HG03066 (cell line): Measurements from ENCODE around the gene APOO.

ENCODE experiments used
- ATAC-seq: cut with Tn5 transposase; IDR thresholded peaks from one replicate; pipeline ENCODE4 v1.9.1; 2021; ENCODE audit warnings: low read depth; ENCODE audit not compliant: unreplicated experiment

The APOO gene

DNA sequence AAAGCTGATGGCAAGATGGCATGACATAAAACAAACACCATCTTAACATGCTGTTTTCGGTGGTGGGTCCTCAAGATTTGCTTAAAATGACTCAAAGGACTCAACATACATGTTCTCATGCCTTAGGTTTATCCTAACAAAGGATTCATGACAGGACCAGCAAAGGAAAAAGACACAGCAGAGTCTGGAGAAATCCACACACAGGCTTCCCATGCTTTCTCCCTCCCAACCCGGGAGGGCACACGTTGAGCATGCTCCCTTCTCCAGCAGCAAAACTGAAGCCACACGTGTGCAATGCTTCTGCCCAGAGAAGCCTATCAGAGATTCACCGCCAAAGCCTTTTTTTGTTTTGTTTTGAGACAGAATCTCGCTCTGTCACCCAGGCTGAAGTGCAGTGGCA is 84.9 kb downstream of the APOO start:
- ATAC-seq, result no peak

- ATAC-seq, result no peak
Observed at GRCh38 chrX:23822397-23822796, 85.3 kb downstream of the APOO start.

- no peak for ATAC-seq
Observed at GRCh38 chrX:23821847-23822246, 85.9 kb downstream of the APOO start.

GRCh38 chrX:23820235-23820782 is 87.4 kb downstream of the APOO start:
- ATAC-seq, result no peak

GRCh38 chrX:23819385-23820234 is 88.1 kb downstream of the APOO start:
- ATAC-seq, result no peak

- ATAC-seq, result no peak
Observed at GRCh38 chrX:23817979-23818336, 89.8 kb downstream of the APOO start.

DNA sequence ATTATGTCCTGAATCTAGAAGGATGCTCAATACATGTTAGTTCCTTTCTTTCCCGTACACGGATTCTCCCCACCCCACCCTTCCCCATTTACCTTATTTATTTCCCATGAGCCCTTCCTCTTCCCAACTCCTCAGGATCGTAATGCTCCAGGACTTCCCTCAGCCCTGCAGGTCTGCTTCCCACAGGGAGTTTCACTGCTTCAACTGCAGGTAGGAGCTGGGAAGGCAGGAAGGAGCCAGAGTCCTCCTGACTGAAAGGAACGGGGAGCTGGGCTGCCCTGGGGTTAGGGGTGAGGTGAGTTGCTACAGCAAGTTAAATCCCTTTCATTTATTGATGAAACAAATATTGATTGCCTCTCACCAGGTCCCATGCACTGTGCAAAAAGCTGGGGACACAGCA is 91.6 kb downstream of the APOO start:
- ATAC-seq, result no peak

GRCh38 chrX:23815376-23815775 is 92.4 kb downstream of the APOO start:
- ATAC-seq, result no peak

DNA sequence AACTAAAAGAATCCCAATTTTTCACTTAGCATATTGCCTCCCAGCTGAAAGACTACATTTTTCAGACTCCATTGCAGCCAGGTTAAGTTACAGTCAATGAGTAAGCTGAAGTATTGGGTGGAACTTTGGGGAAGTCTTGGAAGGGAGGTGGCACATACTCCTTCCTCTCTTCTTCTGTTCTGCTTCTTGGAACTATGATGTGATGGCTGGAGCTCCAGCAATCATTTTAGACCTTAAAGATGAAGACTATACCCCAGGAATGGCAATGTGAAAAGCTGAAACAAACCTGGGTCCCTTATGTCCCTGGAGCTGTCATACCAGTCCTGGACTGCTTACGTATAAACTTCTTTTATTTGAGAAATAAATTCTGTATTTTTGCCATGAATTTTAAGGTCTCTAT is 93.9 kb downstream of the APOO start:
- no peak for ATAC-seq

- no peak for ATAC-seq
Observed at GRCh38 chrX:23811656-23812055, 96.1 kb downstream of the APOO start.

DNA sequence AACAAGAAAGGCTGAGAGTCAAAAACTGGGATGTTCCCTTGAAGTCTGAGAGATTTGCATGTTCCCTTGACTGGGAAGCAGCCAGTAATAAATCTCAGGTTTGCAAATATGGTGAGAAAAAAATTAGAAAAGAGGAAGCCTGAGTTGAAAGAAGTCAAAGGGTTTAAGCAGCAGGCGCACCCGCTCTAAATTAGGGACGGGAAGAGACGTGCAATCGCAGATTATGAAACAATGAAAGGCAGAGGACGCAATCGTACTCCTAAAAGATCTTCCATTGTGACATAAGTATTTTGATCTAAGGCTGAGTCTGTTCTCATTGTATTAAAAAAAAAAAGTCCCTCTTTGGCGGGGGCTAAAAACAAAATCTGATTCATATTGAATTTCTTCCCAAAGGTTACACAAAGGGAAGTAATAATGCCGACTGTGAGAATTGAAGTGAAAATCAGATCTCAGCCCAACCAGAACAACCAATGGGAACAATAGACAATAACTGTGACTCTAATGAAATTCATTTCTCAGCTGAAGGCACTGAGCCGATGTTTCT is 96.6 kb downstream of the APOO start:
- no peak for ATAC-seq

DNA sequence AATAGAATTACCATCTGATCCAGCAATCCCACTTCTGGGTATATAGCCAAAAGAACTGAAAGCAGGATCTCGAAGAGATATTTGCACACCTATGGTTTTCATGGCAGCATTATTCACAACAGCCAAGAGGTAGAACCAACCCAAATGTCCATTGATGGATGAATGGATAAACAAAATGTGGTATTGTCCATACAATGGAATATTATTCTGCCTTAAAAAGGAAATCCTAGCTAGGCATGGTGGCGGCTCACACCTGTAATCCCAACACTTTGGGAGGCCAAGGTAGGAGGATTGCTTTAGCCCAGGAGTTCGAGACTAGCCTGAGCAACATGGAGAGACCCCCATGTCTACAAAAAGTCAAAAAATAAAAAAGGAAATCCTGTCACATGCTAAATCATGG is 97.5 kb downstream of the APOO start:
- ATAC-seq, result no peak

GRCh38 chrX:23805389-23805788 is 102.3 kb downstream of the APOO start:
- no peak for ATAC-seq

- ATAC-seq, result no peak
Observed at GRCh38 chrX:23804578-23804977, 103.2 kb downstream of the APOO start.

DNA sequence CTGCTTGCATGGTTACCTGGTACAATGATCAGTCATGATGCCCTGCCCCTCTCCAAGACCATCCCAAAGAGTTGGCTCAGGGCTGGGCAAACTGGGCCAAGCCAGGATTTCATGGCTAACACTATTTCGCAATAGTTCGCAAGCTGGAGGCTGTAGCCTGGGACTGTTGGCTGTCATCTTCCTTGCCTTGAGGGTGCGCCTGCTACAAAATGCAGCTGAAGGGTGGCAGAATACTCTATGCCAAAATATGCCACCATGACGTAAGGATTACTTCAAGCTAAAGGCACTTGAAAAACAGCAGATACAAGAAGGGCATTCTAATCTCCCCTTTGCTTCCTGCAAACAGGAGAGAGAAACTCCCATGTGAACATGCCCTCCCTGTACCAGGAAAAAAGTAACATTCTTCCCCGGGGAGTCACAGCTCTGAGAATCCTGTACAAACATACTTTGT is 103.8 kb downstream of the APOO start:
- no peak for ATAC-seq

GRCh38 chrX:23802431-23802830 is 105.3 kb downstream of the APOO start:
- no peak for ATAC-seq

DNA sequence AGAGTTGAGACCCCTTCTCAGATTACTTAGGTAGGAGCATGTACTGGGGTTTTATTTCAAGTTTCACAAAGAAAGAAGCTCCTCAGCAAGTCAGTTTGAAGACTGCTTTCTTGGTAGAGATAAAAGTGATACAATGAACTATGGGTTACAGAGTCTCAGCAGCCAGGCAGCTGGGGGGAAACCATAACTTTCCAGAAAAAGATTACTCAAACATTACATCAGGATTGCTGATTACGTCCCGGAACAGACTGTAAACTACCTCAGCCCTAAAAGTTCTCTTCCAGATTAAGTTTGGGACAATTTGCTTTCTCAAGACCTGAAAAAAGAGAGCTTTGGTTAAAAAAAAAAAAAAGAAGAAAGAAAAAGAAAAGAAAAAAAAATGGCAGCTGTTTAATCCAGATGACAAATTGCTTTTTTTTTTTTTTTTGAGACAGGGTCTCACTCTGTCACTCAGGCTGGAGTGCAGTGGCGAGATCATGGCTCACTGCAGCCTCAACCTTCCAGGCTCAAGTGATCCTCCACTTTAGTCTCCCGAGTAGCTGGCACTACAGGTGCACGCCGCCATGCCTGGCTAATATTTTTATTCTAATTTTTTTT is 108.2 kb downstream of the APOO start:
- ATAC-seq, result no peak

DNA sequence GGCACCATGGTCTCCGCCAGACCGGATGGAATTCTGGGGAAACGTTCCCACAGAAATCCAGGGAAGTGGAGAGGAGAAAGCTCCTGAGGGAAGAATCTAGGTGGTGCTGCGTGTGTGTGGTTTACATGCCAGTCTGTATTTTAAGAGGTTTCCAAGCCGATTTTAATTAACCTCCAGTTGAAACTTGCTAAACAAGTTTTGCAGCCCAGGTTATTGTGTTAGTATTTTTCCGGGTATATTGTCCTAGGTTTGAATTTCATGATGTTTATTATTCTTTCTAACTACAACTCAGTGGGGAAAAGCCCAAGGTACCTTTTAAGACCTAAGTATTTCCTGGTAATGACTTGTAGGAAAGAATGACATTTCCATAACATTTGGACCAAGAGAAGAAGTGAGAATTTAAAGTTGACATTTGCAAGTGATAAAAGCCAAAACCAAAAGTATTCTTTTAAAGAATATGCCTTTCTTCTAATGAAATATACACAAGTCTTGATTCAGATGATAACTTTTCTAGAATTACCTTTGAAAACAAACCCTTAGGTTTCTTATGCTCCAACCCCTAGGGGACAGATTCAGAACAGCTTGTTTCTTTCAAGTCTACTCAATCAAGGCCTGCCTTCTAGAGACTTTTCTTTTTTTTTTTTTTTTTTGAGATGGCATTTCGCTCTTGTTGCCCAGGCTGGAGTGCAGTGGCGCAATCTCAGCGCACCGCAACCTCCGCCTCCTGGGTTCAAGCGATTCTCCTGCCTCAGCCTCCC is 110.2 kb downstream of the APOO start:
- ATAC-seq, result no peak

DNA sequence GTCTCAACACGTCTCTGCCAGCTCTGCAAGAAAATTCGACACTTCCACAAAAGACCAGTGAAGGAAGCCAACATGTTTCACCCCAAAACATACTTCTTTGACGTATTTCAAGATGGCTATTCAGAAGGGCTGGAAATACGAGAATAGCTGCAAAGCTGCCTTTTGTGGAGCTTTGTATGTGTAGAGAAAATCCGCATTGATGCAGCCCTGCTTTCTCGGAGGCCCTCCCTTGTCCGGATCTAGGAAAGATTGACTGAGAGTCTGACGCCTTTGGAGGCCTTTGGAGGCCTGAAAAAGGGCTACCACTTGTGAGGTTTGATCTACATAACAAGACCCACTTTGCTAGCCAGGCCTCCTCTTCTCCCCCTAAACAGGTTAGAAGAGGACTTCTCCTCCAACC is 112.5 kb downstream of the APOO start:
- no peak for ATAC-seq

DNA sequence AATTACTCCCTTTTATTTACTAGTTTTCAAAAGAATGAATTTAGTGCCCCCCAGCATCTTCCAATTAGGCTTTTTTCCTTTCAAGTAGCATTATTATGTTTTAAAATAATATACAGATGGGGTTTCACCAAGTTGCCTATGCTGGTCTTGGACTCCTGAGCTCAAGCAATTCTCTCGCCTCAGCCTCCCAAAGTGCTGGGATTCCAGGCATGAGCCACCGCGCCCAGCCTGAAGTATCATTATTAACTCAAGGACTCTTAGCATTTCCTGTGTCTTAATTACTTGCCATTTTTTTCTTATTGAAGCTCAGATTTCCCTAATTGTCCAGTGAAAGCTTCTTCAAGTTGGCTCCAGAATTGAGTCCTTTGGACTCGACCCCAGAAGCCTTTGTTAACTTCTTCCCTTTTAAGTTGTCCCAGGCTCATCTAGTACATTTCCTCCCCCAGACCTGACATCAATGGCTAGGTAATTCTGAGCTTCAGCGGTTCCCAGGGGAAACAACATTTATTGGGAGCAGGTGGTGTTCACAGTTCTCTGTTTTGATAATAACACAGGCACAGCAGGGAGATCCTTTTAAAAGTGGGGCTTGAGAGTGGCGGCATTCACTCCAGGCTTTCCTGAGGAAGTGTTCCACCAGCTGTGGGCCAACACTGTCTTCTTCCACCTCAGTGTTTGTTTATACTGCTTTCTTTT is 114.7 kb downstream of the APOO start:
- ATAC-seq, result no peak

DNA sequence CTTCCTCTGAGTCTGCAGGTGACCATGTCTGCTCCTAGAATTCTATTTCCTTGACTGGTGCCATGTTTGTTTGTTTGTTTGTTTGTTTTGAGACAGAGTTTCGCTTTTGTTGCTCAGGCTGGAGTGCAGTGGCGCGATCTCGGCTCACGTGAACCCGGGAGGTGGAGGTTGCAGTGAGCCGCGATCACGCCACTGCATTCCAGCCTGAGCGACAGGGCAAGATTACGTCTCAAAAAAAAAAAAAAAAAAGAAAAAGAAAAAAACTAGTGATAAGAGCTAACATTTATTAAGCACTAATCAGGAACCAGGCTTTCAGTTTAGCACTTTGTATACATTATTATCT is 117.6 kb downstream of the APOO start:
- no peak for ATAC-seq
